ENCODE data around the gene CPAMD8.

Gene CPAMD8

DNA sequence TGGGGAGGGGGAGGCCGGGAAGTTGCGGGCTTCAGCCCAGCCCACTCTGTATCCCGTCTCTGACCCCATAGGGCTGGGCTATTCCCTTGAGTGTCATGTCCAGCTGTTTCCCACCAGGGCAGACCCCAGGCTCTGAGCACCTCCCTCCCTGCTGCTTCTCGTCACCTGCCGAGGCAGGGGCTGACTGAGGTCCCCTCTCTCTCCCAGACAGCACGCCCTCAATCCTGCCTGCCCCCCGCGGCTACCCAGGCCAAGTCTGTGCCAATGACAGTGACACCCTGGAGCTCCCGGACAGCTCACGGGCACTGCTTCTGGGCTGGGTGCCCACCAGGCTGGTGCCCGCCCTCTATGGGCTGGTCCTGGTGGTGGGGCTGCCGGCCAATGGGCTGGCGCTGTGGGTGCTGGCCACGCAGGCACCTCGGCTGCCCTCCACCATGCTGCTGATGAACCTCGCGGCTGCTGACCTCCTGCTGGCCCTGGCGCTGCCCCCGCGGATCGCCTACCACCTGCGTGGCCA is 137.2 kb downstream of the CPAMD8 start:
- TF ChIP-seq, protein P1, sequence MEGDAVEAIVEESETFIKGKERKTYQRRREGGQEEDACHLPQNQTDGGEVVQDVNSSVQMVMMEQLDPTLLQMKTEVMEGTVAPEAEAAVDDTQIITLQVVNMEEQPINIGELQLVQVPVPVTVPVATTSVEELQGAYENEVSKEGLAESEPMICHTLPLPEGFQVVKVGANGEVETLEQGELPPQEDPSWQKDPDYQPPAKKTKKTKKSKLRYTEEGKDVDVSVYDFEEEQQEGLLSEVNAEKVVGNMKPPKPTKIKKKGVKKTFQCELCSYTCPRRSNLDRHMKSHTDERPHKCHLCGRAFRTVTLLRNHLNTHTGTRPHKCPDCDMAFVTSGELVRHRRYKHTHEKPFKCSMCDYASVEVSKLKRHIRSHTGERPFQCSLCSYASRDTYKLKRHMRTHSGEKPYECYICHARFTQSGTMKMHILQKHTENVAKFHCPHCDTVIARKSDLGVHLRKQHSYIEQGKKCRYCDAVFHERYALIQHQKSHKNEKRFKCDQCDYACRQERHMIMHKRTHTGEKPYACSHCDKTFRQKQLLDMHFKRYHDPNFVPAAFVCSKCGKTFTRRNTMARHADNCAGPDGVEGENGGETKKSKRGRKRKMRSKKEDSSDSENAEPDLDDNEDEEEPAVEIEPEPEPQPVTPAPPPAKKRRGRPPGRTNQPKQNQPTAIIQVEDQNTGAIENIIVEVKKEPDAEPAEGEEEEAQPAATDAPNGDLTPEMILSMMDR (conservative IDR thresholded peaks at IDR 0.05), result no peak
- no peak overlapping the region for H3K27ac ChIP-seq

DNA sequence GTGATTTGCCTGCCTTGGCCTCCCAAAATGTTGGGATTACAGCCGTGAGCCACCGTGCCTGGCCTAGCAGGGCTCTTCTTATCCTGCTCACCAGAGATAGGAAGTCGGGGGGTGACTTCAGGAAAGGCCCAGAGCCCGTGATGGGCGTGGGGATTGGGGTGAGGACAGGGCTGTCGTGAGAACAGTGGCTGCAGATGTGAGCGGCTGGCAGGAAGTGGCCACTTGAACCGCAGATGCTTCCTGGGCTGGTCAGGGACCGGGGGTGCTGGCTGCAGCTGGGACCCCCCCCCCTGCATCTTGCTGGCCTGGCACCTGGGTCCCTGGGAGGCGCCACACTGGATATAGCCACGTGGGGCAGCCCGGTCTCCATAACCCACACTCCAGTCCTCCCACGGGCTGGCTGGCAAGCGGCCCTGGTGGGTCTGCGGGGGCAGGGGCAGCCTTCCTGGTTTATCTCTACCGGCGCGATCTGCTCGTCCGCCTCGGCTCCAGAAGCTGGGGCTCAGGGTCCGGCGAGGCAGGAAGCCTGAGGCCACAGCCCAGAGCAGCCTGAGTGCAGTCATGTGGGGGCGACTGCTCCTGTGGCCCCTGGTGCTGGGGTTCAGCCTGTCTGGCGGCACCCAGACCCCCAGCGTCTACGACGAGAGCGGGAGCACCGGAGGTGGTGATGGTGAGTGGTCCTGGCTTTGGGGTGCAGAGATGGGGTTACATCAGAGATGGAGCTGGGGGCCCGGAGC is 137.8 kb downstream of the CPAMD8 start, which contains the start of gene F2RL3:
Gene F2RL3 (plus strand): TSS at position 371 of the 737 bp plus-strand sequence. CDS start 191 bp downstream, at position 562.
- no peak within 1 kb of the TSS for H3K27ac ChIP-seq
- TF ChIP-seq, protein P1 (conservative IDR thresholded peaks at IDR 0.05), result no peak

DNA sequence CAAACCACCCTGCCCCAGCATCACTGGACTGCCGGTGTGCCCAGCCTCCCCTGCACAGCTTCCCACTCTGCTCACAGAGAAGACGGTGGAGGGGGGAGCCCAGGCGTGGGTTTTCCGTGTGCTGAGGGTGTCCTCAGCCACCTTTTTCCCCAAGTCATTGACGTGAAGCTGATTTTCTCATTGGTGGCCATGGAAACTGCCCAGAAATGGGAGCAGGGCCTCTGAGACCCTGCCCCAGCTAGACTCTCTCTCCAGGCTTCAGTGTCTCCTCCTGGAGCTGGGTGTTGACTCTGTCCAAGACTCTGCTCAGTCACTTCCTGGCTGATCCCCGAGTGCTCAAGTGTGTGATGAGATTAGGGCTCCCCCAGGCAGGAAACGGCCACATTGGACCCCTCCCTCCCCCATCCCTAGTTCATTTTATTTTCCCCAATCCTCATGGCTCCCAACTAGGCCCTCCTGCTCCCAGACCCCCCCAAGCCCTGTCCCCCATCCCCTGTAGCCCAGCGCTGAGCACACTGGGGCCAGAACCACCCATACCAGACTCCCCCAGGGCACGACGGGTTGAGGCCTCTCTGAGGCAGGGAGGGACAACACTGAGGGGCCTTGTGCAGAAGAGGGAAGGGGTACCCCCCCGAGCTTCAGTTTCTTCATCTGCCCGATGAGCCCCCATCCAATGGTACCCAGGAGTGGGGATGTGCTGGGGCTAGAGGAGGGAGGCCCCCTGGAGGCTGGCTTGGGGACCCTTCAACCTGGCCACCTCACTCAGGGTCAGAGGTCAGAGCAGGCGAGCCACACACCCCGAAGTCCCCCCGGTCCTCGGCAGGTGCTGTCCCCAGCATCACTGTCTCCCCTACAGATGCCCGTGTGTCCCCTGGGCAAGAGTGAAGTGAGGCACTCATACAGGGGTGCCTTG is 139.0 kb downstream of the CPAMD8 start:
- TF ChIP-seq, protein P1 (conservative IDR thresholded peaks at IDR 0.05), result no peak
- no peak overlapping the region for H3K27ac ChIP-seq

DNA sequence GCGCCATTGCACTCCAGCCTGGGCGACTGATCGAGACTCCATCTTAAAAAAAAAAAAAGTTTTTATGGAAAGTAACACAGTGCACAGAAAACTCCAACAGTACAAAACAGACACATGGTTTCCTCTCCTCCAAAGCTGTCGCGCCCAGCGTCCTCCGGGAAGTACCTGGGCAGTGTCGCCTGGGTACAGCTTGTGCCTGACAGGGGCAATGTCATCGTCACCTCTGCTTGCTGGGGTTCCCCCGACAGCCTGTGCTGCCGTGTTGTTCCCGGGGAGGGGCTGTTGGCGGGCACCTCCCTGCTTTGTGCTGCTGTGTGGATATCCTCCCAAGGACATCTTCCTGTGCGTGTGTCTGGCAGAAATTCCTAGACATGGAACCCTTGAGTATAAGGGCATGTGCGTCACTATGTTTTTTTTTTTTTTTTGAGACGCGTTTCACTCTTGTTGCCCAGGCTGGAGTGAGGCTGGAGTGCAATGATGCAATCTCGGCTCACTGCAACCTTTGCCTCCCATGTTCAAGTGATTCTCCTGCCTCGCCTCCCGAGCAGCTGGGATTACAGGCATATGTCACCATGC is 140.2 kb downstream of the CPAMD8 start:
- H3K27ac ChIP-seq, result 0 out of 2 replicates have a peak overlapping the region, but pooled peaks have one; percentile 19
- TF ChIP-seq, protein P1 (conservative IDR thresholded peaks at IDR 0.05), result no peak

DNA sequence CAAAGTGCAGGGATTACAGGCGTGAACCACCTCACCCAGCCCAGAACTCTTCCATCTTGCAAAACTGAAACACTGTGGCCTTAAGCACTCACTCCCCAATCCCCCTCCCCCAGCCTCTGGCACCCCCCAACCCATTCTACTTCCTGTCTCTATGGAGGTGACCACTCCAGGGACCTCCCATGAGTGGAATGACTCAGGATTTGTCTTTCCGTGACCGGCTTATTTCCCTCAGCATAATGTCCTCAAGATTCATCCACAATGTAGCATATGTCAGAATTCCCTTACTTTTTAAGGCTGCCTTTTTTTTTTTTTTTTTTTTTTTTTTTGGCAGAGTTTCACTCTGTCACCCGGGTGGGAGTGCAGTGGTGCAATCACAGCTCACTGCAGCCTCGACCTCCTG is 141.4 kb downstream of the CPAMD8 start:
- TF ChIP-seq, protein P1 (conservative IDR thresholded peaks at IDR 0.05), result no peak

DNA sequence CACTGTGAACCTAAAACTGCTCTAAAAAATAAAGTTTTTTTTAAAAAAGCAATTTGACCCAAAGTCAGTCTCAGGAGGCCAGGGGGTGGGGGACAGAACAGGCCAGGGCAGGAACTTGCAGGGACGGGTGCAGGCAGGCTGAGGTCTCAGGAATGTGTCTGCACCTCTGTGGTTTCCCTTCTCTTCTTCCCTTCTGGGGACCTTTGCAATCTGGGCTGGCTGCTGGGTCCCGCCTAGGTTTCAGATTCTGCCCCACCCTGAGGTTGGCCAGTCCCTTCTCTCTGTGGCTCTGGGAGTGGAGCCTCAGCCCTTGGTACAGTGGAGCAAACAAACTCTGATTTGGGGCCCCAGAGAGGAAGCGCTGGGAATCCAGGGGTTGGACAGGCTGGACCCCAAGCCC is 143.1 kb downstream of the CPAMD8 start:
- TF ChIP-seq, protein P1 (conservative IDR thresholded peaks at IDR 0.05), result no peak
- no peak overlapping the region for H3K27ac ChIP-seq

More for the DNA sequence above, 141.4 kb downstream of the CPAMD8 start:
- H3K27ac ChIP-seq, result no peak overlapping the region

DNA sequence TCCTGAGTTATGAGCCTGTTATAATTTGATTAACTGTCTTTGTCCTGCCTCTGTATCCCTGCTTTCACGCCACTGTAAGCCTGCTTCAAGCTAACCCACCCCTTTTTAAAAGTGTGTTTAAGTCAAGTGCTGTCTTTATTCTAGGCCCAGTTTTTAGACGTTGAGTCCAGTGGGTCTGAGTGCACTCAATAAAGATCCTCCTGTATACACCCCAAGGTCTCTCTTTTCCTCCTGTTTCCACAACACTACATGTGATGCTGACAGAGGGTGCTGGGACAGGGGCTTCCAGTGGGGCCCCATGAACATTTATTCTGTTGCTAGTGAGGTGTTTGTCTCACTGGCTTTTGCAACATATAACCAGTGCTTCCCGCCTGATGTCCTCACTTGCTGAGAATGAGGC is 144.5 kb downstream of the CPAMD8 start:
- no peak overlapping the region for H3K27ac ChIP-seq
- TF ChIP-seq, protein P1 (conservative IDR thresholded peaks at IDR 0.05), result no peak
